KMS-11 (cell line): ENCODE results near the gene CRYBB2.

Experiments
- H2AFZ ChIP-seq: fragments of 200-600 bp; sonication (generic); 2 replicates; pipeline ENCODE4 v1.6.1; 2016; ENCODE audit warnings: antibody characterized with exemption, mixed run types, low read depth
- H3K27ac ChIP-seq: fragments of 200-600 bp; sonication (generic); 2 replicates; pipeline ENCODE4 v1.6.1; 2016; ENCODE audit warnings: mild to moderate bottlenecking, mixed run types
- H3K27me3 ChIP-seq: fragments of 200-600 bp; sonication (generic); 2 replicates; pipeline ENCODE4 v1.6.1; 2017; ENCODE audit warnings: mild to moderate bottlenecking, low read depth, mixed run types, moderate library complexity; ENCODE audit not compliant: insufficient read depth
- H3K36me3 ChIP-seq: fragments of 200-600 bp; sonication (generic); 2 replicates; pipeline ENCODE4 v1.6.1; 2017; ENCODE audit warnings: mild to moderate bottlenecking, mixed run types; ENCODE audit not compliant: insufficient read depth
- H3K4me1 ChIP-seq: fragments of 200-600 bp; sonication (generic); 2 replicates; pipeline ENCODE4 v1.6.1; 2016; ENCODE audit warnings: mild to moderate bottlenecking, low read depth, mixed run types; ENCODE audit not compliant: poor library complexity, severe bottlenecking
- H3K4me2 ChIP-seq: fragments of 200-600 bp; sonication (generic); 2 replicates; pipeline ENCODE4 v1.7.0; 2016; ENCODE audit warnings: mild to moderate bottlenecking, mixed run types
- H3K4me3 ChIP-seq: fragments of 200-600 bp; sonication (generic); IDR thresholded peaks from 2 replicates; pipeline ENCODE4 v1.6.1; 2017; ENCODE audit warnings: low read depth, low read length, mixed read lengths; ENCODE audit not compliant: insufficient read depth
- H3K79me2 ChIP-seq: fragments of 200-600 bp; sonication (generic); 2 replicates; pipeline ENCODE4 v1.6.1; 2016; ENCODE audit warnings: low read depth, mixed run types; ENCODE audit not compliant: insufficient read depth
- H3K9ac ChIP-seq: fragments of 200-600 bp; sonication (generic); 2 replicates; pipeline ENCODE4 v1.6.1; 2016; ENCODE audit warnings: mild to moderate bottlenecking, mixed run types
- H4K20me1 ChIP-seq: fragments of 200-600 bp; sonication (generic); 2 replicates; pipeline ENCODE4 v1.6.1; 2016; ENCODE audit warnings: mild to moderate bottlenecking, mixed run types; ENCODE audit not compliant: insufficient read depth
- CTCF ChIP-seq: fragments of 200-600 bp; sonication (generic); conservative IDR thresholded peaks from 2 replicates; pipeline ENCODE4 v1.6.1; 2017; ENCODE audit warnings: low read depth, mild to moderate bottlenecking, antibody characterized with exemption, low read length, moderate library complexity, mixed read lengths

Gene CRYBB2

GRCh38 chr22:25208743-25209505 is 10.5 kb upstream of the CRYBB2 start:
- no peak overlapping the region for H3K9ac ChIP-seq
- H3K79me2 ChIP-seq = no peaks in the 10 kb centered on the region
- H3K27me3 ChIP-seq = 0 out of 2 replicates have a peak, but pooled peaks cover 4% of the 10 kb centered on the region
- no peak overlapping the region for H3K4me2 ChIP-seq
- H3K27ac ChIP-seq = no peak overlapping the region
- H3K36me3 ChIP-seq = no peaks in the 10 kb centered on the region
- TF ChIP-seq CTCF = no peak
- no peaks in the 10 kb centered on the region for H4K20me1 ChIP-seq
- no peaks in the 10 kb centered on the region for H3K4me1 ChIP-seq
- H3K4me3 ChIP-seq = no peak overlapping the region
- no peak overlapping the region for H2AFZ ChIP-seq

GRCh38 chr22:25210793-25211192 is 8.6 kb upstream of the CRYBB2 start:
- no peak for TF ChIP-seq CTCF
- Histone ChIP-seq H3K79me2 (no peaks in the 10 kb centered on the region), H4K20me1 (no peaks in the 10 kb centered on the region), H3K36me3 (no peaks in the 10 kb centered on the region), H3K4me1 (no peaks in the 10 kb centered on the region), H3K9ac (no peak overlapping the region), H3K4me3 (no peak overlapping the region), H3K27me3 (0 out of 2 replicates have a peak, but pooled peaks cover 4% of the 10 kb centered on the region), H3K4me2 (no peak overlapping the region), H2AFZ (no peak overlapping the region), H3K27ac (no peak overlapping the region)

GRCh38 chr22:25212337-25212736 is 7.1 kb upstream of the CRYBB2 start:
- 0 out of 2 replicates have a peak, but pooled peaks cover 4% of the 10 kb centered on the region for H3K27me3 ChIP-seq
- no peak overlapping the region for H3K27ac ChIP-seq
- no peak for TF ChIP-seq CTCF
- H3K9ac ChIP-seq = no peak overlapping the region
- no peaks in the 10 kb centered on the region for H3K36me3 ChIP-seq
- no peak overlapping the region for H2AFZ ChIP-seq
- no peaks in the 10 kb centered on the region for H3K4me1 ChIP-seq
- H4K20me1 ChIP-seq = no peaks in the 10 kb centered on the region
- no peak overlapping the region for H3K4me3 ChIP-seq
- no peak overlapping the region for H3K4me2 ChIP-seq
- H3K79me2 ChIP-seq = no peaks in the 10 kb centered on the region

- no peaks in the 10 kb centered on the region for H3K36me3 ChIP-seq
- no peak overlapping the region for H2AFZ ChIP-seq
- H3K9ac ChIP-seq = no peak overlapping the region
- no peaks in the 10 kb centered on the region for H3K79me2 ChIP-seq
- no peaks in the 10 kb centered on the region for H4K20me1 ChIP-seq
- H3K4me3 ChIP-seq = no peak overlapping the region
- H3K4me1 ChIP-seq = no peaks in the 10 kb centered on the region
- TF ChIP-seq CTCF = no peak
- H3K27ac ChIP-seq = no peak overlapping the region
- H3K27me3 ChIP-seq = 0 out of 2 replicates have a peak, but pooled peaks cover 4% of the 10 kb centered on the region
- no peak overlapping the region for H3K4me2 ChIP-seq
Observed at GRCh38 chr22:25213221-25213620, 6.2 kb upstream of the CRYBB2 start.
